Measurements from ENCODE around the gene CDR2. TPM values are rescaled to one million over a fixed set of nuclear protein-coding genes. Genes with fewer than 3 reads are reported as not detected.

The CDR2 gene
- total RNA-seq, 4 donors from 2014 or later, result 6.6 to 21.4 (median 8.7) TPM

DNA sequence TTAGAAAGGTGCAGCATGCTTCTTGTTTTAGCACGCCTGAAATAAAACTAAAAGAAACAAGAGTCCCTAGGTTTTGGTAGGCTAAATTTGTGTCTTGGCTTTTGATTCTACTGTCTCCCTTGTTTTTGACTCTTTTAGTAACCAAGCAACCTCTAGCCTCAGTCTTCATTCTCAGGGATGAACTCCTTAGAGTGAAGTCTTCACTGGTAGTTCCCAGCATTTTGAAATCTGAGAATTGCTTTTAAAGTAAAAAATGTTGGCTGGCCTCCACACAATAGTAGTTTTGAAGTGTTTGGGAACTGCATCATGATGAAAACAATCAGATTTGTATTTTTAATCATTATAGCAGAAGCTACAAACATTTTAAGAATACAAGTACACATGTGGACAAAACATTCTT lies 6.1 kb upstream of the CDR2 start:
- TF ChIP-seq, protein P1, sequence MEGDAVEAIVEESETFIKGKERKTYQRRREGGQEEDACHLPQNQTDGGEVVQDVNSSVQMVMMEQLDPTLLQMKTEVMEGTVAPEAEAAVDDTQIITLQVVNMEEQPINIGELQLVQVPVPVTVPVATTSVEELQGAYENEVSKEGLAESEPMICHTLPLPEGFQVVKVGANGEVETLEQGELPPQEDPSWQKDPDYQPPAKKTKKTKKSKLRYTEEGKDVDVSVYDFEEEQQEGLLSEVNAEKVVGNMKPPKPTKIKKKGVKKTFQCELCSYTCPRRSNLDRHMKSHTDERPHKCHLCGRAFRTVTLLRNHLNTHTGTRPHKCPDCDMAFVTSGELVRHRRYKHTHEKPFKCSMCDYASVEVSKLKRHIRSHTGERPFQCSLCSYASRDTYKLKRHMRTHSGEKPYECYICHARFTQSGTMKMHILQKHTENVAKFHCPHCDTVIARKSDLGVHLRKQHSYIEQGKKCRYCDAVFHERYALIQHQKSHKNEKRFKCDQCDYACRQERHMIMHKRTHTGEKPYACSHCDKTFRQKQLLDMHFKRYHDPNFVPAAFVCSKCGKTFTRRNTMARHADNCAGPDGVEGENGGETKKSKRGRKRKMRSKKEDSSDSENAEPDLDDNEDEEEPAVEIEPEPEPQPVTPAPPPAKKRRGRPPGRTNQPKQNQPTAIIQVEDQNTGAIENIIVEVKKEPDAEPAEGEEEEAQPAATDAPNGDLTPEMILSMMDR (IDR thresholded peaks at IDR 0.05), result no peak
- TF ChIP-seq POLR2A (IDR thresholded peaks at IDR 0.05), result no peak
- 52 to 67% methylated on average over 1 of the region's 1 CpG for WGBS, 2 donors
- H3K4me3 ChIP-seq, result no peak overlapping the region
- peaks cover 0 to 3% (median 0%) of the 10 kb centered on the region in 4 donors for H3K27me3 ChIP-seq
- H3K4me1 ChIP-seq, result peaks cover 0 to 2% (median under 1%) of the 10 kb centered on the region in 3 donors
- no peak for DNase-seq
- H3K27ac ChIP-seq, result no peak overlapping the region
- intact Hi-C loops (cut with DNase I), result no loop called here
- H3K9me3 ChIP-seq, result no peaks in the 10 kb centered on the region
- H3K36me3 ChIP-seq, result peaks cover 0 to 8% (median 0%) of the 10 kb centered on the region in 3 donors

DNA sequence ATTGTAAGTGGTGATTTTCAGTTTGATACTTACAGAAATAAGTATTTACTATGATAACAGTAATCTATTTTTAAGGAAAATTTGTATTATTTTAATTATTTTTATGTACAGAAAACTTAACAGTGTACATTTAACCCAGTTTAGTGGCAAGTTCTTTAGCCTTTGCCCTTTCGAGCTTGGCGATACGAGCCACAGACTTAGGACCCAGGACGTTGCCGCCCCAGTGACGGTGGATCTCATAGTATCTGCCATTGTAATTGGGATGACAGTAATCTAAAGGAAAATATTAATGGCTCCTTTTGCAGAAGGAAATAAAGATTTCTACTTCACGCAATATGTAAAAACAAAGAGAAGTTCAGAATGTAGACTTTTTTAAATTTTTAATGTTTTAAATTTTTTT lies 5.2 kb upstream of the CDR2 start:
- Histone ChIP-seq H3K36me3 (peaks cover 0 to 8% (median 0%) of the 10 kb centered on the region in 3 donors), H3K9me3 (no peaks in the 10 kb centered on the region), H3K27ac (no peak overlapping the region), H3K4me3 (no peak overlapping the region), H3K27me3 (peaks cover 0 to 3% (median 0%) of the 10 kb centered on the region in 4 donors), H3K4me1 (peaks cover 5 to 10% (median 7%) of the 10 kb centered on the region in 3 donors)
- no peak for DNase-seq
- TF ChIP-seq, protein P1 (IDR thresholded peaks at IDR 0.05), result no peak
- TF ChIP-seq POLR2A (IDR thresholded peaks at IDR 0.05), result no peak
- 94 to 97% methylated on average over 7 of the region's 7 CpGs for WGBS, 2 donors
- intact Hi-C loops (cut with DNase I), result no loop called here

DNA sequence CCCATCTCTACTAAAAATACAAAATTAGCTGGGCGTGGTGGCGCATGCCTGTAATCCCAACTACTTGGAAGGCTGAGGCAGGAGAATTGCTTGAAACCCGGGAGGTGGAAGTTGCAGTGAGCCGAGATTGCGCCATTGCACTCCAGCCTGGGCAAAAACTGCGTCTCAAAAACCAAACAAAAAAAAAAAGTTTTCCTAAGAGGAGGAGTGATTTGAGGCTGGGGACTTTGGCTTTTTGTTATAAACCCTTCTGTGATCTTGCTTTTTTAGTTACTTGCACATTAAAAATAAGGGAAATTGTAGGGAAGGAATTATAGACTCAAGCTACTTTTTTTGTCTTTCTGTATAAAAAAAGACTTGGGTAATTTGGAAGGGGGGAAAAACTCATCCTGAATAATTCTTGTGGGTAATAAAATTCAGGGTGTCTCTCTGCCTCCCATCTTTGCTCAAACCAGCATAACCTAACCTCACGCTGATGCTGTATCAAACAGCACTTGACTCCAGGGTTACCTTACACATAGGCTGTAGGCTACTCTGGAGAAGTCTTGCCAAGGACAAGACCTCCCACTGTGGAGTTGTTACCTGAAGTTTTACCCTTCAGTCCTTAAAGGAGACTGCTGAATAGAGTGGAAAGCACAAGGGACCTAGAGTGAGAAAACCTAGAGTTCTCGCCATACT lies 1.7 kb upstream of the CDR2 start:
- DNase-seq, result no peak
- Histone ChIP-seq H3K4me3 (no peak overlapping the region), H3K27ac (no peak overlapping the region), H3K36me3 (no peaks in the 10 kb centered on the region), H3K4me1 (peaks cover 7 to 41% (median 20%) of the 10 kb centered on the region in 3 donors), H3K9me3 (no peaks in the 10 kb centered on the region), H3K27me3 (peaks cover 0 to 3% (median 0%) of the 10 kb centered on the region in 4 donors)
- 87 to 89% methylated on average over 8 of the region's 8 CpGs for WGBS, 2 donors
- TF ChIP-seq, protein P1 (IDR thresholded peaks at IDR 0.05), result no peak
- no peak for TF ChIP-seq POLR2A (IDR thresholded peaks at IDR 0.05)
- intact Hi-C loops (cut with DNase I), result no loop called here

DNA sequence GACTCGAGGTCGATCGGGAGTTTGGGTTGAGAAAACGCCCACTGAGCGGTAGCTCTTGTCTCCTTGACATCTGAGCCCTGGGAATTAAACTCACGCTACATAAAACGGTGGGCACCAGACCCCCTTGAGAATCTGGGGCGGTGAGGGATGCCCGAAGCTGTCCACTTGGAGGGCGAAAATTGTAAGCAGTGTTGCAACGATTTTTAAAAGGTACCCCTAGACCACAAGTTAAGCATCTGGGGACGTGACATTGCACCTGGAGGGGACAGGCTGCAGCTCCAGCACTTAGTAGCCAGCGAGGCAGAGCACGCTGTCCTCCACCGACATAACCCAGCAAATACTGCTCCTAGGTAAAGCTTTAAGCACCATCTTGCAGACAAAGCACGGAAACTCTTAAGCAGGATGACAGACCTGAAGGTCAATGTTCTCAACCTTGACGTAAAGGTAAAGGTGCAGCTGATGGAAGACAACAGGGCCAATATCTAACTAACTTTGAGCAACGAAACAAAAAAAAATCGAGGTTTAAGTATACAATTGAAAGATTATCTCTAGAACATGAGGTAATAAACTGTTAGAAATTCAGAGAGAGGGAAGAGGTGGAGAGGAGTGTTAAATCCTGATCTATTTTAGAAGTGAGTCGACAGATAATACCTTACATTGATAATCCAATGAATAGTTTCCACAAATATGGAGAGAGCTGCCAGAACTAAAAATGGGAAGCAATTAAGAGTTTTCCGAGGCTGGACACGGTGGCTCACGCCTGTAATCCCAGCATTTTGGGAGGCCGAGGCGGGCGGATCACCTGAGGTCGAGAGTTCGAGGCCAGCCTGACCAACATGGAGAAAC lies 921 bp upstream of the CDR2 start:
- Histone ChIP-seq H3K9me3 (no peaks in the 10 kb centered on the region), H3K4me3 (peak overlapping the region; percentile 68 to 85 (median 74)), H3K36me3 (no peaks in the 10 kb centered on the region), H3K27ac (peak overlapping the region; percentile 84 to 93 (median 90)), H3K4me1 (peaks cover 7 to 49% (median 20%) of the 10 kb centered on the region in 3 donors), H3K27me3 (peaks cover 0 to 3% (median 0%) of the 10 kb centered on the region in 4 donors)
- DNase-seq, result no peak
- intact Hi-C loops (cut with DNase I), result no loop called here
- TF ChIP-seq, protein P1 (IDR thresholded peaks at IDR 0.05), result no peak
- TF ChIP-seq POLR2A (IDR thresholded peaks at IDR 0.05), result no peak
- whole genome bisulfite sequencing, 2 donors, result 63 to 76% methylated on average over 13 to 16 of the region's 28 CpGs

Data from esophagus squamous epithelium (tissue), 5 donors.